GM21825 (cell line): ENCODE data around the gene GTF2IRD1.
"Not testable (repeated sequence)": the region's sequence is repeated elsewhere in the genome, so short reads cannot be mapped to it uniquely, and the experiment has no call there.

Experiments used
- ATAC-seq: cut with Tn5 transposase; IDR thresholded peaks from one replicate; pipeline ENCODE4 v1.9.1; 2021; ENCODE audit warnings: mild to moderate bottlenecking, moderate library complexity; ENCODE audit not compliant: unreplicated experiment

The GTF2IRD1 gene

DNA sequence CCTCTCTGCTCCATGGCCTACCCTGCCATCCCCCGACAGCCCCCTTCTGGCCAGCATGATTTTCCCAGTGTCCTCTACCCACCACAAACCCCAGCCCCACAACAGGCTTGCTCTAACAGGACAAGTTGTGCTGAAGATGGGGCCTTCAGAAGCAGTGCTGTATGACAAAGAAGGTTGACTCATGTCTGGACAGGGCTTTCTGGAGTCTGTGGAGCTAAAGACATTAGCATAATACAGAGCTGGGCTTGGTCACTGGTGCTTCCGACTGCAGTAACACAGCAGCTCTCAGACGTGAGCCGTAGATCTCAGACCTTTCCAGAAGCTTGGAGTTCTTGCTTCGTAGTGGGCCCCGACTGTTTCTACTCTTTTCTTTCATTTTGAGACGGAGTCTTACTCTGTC is 100.5 kb downstream of the GTF2IRD1 start:
- ATAC-seq, result no peak

DNA sequence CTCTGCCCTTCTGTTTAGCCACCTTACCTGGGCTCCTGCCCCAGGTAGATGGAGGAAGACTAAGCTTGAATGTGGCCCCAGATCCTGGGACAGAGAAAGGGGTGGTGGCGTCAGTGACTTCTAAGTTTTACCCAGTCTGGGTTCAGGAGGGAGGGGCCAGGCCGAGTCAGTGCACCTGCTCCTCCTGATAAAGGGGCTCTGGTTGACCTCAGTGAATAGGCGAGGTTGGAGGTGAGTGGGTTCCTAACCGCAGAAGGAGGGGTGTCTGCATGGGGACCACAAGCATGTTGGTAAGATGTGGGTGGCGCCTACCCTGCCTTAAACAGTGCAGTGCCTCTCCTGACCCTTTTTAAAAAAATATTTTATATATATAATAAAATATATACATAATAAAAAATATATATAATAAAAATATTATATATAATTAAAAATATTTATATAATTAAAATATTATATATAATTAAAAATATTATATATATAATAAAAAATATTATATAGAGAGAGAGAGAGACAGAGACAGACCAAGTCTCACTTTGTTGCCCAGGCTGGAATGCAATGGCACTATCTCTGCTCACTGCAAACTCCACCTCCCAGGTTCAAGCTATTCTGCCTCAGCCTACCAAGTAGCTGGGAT is 106.5 kb downstream of the GTF2IRD1 start:
- ATAC-seq, result no peak

DNA sequence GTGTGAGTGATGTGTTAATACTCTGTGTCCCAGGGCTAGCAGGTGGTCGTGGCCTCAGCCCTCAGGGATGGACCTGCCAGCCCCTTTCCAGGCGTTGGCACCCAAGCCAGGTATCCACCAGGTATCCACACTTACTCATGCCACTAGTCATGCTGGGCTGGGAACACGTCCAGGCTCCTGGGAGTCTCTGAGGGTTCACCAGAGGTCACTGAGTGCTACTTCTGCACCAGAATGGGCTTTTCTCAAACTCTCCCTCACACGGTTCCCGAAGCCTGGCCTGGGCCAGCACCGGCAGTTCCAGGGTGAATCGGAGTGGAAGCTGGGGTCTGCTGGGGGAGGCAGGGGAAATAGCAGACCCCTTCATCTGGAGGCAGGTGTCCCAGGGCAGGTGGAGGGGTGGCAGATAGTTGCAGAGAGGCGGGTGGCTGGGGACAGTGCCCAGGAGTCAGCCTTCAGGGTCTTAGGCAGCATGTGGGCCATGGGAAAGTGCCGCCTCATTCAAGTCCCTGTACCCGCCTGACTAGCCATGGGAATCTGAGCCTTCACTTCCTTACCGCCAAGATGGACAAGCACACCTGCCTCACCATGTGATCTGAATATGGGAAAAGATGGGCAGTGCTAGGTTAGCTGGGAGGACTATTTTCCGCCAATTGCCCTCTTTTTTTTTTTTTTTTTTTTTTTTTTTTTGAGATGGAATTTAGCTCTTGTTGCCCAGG is 108.3 kb downstream of the GTF2IRD1 start:
- ATAC-seq, result no peak

- not testable (repeated sequence) for ATAC-seq
Observed at GRCh38 chr7:74563639-74564038, 109.9 kb downstream of the GTF2IRD1 start.

DNA sequence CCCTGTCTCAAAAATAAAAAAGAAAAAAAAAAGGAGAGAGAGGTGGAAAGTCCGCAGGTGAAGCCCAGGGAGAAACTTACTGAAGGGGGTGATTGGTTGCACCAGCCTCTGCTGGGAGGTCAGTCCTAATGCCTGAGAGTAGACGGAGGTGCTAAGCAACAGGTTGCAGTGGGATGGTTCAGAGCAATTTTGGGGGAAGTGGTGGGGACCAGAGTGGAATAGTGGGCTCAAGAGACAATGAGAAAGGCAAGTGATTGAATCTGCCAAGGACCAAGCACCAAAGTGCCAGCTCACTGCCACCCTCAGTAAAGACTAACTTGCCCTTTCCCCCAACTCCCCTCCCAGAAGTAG is 113.6 kb downstream of the GTF2IRD1 start:
- no peak for ATAC-seq

GRCh38 chr7:74568658-74569057 is 115.0 kb downstream of the GTF2IRD1 start:
- no peak for ATAC-seq

- no peak for ATAC-seq
Observed at GRCh38 chr7:74569501-74570075, 115.9 kb downstream of the GTF2IRD1 start.

DNA sequence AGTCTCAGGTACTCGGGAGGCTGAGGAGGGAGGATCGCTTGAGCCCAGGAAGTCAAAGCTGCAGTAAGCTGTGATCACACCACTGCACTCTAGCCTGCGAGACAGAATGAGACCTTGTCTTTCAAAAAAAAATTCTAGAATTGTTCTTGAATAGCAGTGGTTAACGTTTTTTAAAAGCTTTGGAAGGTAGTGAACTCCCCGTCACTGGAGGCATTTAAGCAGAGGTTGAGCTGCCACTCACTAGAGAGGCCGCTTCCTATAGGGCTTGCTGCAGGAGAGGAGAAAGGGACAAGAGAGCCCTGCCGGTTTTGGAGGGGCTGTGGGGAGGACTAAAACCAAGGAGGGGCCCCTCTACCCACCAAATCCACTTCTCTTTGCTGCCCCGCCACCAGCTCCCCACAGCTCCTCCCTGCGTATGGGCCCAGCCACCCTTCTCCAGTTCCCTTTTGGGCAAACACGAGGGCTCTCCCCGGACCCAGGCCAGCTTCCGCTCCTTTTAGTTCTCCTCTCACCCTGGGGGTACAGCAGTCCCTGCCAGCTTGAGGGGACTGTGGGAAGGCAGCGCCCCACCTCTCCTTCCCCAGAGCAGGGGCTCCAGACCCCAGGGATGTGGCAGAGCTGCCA is 116.9 kb downstream of the GTF2IRD1 start:
- ATAC-seq, result no peak

DNA sequence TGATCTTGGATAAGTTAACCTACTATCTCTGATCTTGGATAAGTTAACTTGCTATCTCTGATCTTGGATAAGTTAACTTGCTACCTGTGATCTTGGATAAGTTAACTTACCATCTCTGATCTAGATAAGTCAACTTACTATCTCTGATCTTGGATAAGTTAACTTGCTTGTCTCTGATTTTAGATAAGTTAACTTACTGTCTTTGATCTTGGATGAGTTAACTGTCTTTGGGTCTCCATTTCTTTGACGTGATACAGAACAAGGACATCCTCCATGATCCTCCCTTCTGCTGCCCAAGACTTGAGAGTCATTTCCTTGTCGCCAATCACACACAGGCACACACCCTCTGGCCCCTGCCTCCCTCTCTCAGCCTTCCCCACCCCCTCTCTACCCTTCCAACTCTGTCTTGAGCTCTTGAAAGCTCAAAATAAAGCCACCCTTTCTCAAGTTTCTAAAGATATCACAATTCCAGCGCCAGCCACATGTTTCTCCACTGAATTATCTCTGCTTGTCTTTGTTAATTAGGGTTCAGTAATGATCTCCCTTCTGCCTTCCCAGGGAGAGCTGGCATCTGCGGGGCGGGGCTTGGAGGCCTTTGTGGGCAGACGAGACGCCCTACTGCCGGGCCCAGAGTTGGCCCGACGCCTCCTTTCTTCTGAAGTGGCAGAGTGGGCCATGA is 118.7 kb downstream of the GTF2IRD1 start:
- no peak for ATAC-seq

- ATAC-seq, result no peak
Observed at GRCh38 chr7:74573512-74573911, 119.8 kb downstream of the GTF2IRD1 start.

- no peak for ATAC-seq
Observed at GRCh38 chr7:74575083-74575784, 121.5 kb downstream of the GTF2IRD1 start.

DNA sequence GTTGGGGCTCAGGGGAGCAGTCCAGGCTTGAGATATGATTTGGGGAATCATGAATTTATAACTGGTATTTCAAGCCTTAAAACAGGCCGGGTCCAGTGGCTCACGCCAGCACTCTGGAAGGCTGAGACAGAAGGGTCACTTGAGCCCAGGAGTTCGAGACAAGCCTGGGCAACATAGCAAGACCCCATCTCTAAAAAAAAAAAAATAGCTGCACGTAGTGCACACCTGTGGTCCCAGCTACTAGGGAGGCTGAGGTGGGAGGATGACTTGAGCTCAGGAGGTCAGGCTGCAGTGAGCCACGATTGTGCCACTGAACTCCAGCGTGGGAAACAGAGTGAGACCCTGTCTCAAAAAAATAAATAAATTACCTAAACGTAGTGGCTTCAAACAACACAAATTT is 122.1 kb downstream of the GTF2IRD1 start:
- ATAC-seq, result no peak

- no peak for ATAC-seq
Observed at GRCh38 chr7:74579800-74580685, 126.3 kb downstream of the GTF2IRD1 start.

DNA sequence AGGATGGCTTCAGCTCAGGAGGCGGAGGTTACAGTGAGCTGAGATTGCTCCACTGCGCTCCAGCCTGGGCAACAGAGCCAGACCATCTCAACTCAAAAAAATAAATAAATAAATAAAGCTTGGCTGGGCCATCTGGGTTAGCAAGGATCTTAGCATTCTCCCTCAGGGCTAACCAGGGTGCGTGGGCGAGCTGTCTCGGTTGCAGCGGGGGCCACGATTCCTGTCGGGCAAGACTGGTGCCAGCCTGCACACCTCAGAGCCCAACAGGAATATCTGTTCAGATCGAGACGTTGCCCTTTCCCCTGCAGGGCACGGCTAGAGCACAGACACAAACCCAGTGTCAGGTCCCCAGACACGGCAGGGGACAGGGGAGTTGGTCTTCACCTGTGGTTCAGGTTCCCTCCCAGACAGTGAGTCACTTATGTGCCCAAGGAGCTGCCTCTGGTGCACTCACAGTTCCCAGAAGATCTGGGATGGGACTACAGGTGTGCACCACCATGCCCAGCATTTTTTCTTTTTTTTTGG is 128.3 kb downstream of the GTF2IRD1 start:
- no peak for ATAC-seq

- no peak for ATAC-seq
Observed at GRCh38 chr7:74582447-74583039, 128.8 kb downstream of the GTF2IRD1 start.

DNA sequence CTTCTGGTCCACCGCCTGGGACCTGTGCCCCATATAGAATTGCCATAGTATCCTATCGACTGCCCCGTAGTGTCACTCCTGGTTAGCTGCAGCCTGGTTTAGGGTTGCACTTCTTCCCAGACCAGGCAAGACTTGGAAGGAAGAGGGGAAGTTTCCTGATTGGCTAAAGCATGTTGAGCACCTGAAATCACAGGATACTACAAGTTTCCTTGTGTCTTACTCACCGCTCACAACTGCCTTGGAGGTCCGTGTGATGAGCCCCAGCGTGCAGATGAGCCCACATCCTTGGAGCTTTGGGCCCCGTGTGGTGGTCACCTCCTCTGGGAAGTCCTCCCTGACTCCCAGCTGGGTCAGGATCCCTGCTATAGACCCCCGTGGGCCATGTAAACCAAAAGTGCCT is 129.9 kb downstream of the GTF2IRD1 start:
- no peak for ATAC-seq

- no peak for ATAC-seq
Observed at GRCh38 chr7:74584160-74584954, 130.7 kb downstream of the GTF2IRD1 start.

- no peak for ATAC-seq
Observed at GRCh38 chr7:74585844-74586243, 132.1 kb downstream of the GTF2IRD1 start.
